HUES6 (cell line): ENCODE data around the gene NPM3.
"Not testable (repeated sequence)": the region's sequence is repeated elsewhere in the genome, so short reads cannot be mapped to it uniquely, and the experiment has no call there.

ENCODE experiments used
- H3K27ac ChIP-seq: 2 replicates; pipeline ENCODE4 v1.7.0; 2013; ENCODE audit warnings: low read depth, mild to moderate bottlenecking, low read length, inconsistent platforms
- H3K27me3 ChIP-seq: 2 replicates; pipeline ENCODE4 v1.6.1; 2013; ENCODE audit warnings: low read length; ENCODE audit not compliant: control insufficient read depth, insufficient read depth
- H3K36me3 ChIP-seq: 2 replicates; pipeline ENCODE4 v1.6.1; 2013; ENCODE audit warnings: low read length; ENCODE audit not compliant: control insufficient read depth, insufficient read depth
- H3K4me1 ChIP-seq: 2 replicates; pipeline ENCODE4 v1.6.1; 2013; ENCODE audit warnings: low read length; ENCODE audit not compliant: control insufficient read depth, insufficient read depth
- H3K4me3 ChIP-seq: 2 replicates; pipeline ENCODE4 v1.5.1; 2013; ENCODE audit warnings: low read depth, low read length
- H3K9ac ChIP-seq: one replicate; pipeline ENCODE4 v1.6.1; 2013; ENCODE audit warnings: mild to moderate bottlenecking, low read length
- H3K9me3 ChIP-seq: 2 replicates; pipeline ENCODE4 v1.6.1; 2013; ENCODE audit warnings: low read depth, low read length; ENCODE audit not compliant: control insufficient read depth, insufficient read depth

NPM3 gene

GRCh38 chr10:101793526-101793925 lies 10.3 kb upstream of the NPM3 start:
- Histone ChIP-seq H3K4me1 (no peaks in the 10 kb centered on the region), H3K4me3 (no peak overlapping the region), H3K9me3 (no peaks in the 10 kb centered on the region), H3K36me3 (peaks cover 98% of the 10 kb centered on the region), H3K27ac (no peak overlapping the region), H3K9ac (no peak overlapping the region), H3K27me3 (no peaks in the 10 kb centered on the region)

GRCh38 chr10:101789686-101790085 lies 6.4 kb upstream of the NPM3 start:
- Histone ChIP-seq H3K27me3 (no peaks in the 10 kb centered on the region), H3K9ac (no peak overlapping the region), H3K36me3 (peaks cover 96% of the 10 kb centered on the region), H3K9me3 (no peaks in the 10 kb centered on the region), H3K4me3 (no peak overlapping the region), H3K27ac (no peak overlapping the region), H3K4me1 (no peaks in the 10 kb centered on the region)

DNA sequence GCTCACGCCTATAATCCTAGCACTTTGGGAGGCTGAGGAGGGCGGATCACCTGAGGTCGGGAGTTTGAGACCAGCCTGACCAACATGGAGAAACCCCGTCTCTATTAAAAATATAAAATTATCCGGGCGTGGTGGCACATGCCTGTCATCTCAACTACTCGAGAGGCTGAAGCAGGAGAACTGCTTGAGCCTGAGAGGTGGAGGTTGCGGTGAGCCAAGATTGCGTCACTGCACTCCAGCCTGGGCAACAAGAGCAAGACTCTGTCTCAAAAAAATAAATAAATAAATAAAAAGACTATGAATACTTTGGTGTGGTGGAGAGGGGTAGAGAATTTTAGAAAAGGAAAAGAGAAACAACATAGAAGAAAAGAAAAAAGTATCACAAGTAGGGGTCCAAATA lies 6.0 kb upstream of the NPM3 start:
- H3K9me3 ChIP-seq, H3K9ac ChIP-seq, H3K4me1 ChIP-seq, H3K27me3 ChIP-seq, H3K4me3 ChIP-seq, H3K27ac ChIP-seq: not testable (repeated sequence)
- peaks cover 96% of the 10 kb centered on the region for H3K36me3 ChIP-seq

- peaks cover 69% of the 10 kb centered on the region for H3K36me3 ChIP-seq
- H3K9ac ChIP-seq: no peak overlapping the region
These were observed 2.6 kb upstream of the NPM3 start for GRCh38 chr10:101785801-101786200.

DNA sequence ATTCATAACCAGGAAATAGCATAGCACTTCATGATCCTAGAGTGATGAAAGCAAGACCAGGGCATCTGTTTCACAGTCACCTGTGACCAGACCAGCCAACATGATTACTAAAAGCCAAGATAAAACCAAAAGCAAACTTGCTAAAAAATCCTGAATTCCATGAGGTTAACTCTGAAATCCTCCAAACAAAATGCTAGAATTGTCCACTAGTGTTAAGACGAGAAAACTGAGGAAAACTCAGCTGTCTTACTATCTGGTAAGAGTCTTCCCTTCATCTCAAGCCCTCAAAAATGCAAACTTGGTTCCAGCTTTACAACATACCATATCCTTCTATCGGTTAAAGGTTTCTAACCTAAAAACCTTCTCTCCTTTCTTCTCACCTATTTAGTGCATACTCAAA lies 1.3 kb upstream of the NPM3 start:
- Histone ChIP-seq H3K36me3 (peaks cover 56% of the 10 kb centered on the region), H3K27me3 (no peaks in the 10 kb centered on the region), H3K9ac (no peak overlapping the region), H3K27ac (no peak overlapping the region), H3K9me3 (no peaks in the 10 kb centered on the region), H3K4me1 (peaks cover 33% of the 10 kb centered on the region), H3K4me3 (no peak overlapping the region)

More at GRCh38 chr10:101785801-101786200, 2.6 kb upstream of the NPM3 start:
- no peak overlapping the region for H3K4me3 ChIP-seq
- no peaks in the 10 kb centered on the region for H3K27me3 ChIP-seq
- no peak overlapping the region for H3K27ac ChIP-seq
- peaks cover 22% of the 10 kb centered on the region for H3K4me1 ChIP-seq
- no peaks in the 10 kb centered on the region for H3K9me3 ChIP-seq

DNA sequence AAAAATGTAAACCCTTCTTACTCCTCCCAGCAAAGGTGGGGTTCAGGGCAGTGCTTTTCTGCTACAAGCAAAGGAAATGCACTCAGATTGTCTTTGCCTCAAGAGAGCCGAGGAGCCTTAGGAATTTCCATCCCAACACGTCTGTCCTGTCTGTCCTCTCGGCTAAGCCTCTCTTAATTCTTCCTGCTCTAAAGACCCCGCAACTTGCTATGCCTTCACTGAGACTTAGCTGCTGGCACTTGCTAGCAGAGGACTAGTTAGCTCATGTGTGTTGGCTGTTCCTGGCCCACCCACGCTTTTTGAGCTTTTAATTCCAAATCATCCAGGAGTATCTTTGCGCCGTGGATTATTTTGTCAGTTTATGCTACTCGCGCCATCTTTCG lies 481 bp upstream of the NPM3 start:
- H3K9ac ChIP-seq: peak overlapping the region; percentile 96
- H3K27ac ChIP-seq: peak overlapping the region; percentile 91
- H3K36me3 ChIP-seq: peaks cover 48% of the 10 kb centered on the region

DNA sequence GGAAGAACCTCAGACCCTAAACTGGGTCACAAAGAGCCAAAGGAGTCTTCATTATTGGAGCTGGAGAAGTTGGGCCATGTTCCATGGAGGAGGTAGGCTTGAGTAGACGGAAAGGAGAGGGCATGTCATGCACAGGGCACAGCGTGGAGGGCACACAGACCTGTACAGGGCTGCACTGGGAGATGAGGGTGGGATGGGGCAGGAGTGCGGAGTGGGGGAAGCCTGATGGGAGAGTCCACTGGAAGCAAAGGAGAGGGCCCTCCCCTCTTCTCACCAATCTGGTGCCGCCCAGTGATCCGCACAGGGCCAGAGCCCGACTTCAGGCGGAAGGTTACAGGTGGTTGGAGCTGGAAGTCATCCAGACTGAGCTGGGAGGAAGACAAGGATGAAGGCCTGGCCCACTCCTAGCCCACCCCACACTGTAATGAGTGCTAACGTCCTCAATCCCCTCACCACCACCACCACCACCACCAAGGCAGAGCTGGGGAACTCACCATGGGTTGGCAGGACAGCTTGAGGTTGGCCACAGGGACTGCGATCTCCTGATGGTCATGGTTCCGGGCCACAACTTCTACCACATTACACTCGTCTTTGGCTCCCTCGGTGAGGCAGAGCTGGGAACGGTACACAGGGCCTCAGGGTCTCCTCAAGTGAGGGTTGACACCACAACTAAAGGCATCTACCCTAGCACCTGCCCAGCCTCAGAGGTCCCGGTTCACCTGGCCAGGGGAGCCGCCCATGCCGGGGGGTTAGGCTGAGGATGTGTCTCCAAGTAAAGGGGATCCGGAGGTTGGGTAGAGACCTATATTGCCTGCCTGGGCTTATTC lies 1.0 kb downstream of the NPM3 start:
- H3K27me3 ChIP-seq: peaks cover 22% of the 10 kb centered on the region
- peak overlapping the region; percentile 91; the same call in 1 of the 2 replicates for H3K27ac ChIP-seq
- peak overlapping the region; percentile 96 for H3K9ac ChIP-seq
- no peaks in the 10 kb centered on the region for H3K9me3 ChIP-seq
- H3K36me3 ChIP-seq: peaks cover 35% of the 10 kb centered on the region
- H3K4me1 ChIP-seq: peaks cover 47% of the 10 kb centered on the region
- peak overlapping the region; percentile 99 for H3K4me3 ChIP-seq

More for the DNA sequence above, 481 bp upstream of the NPM3 start:
- Histone ChIP-seq H3K9me3 (no peaks in the 10 kb centered on the region), H3K27me3 (peaks cover 7% of the 10 kb centered on the region; the same call in 1 of the 2 replicates), H3K4me3 (peak overlapping the region; percentile 99), H3K4me1 (peaks cover 33% of the 10 kb centered on the region)

GRCh38 chr10:101781655-101781983 lies 1.6 kb downstream of the NPM3 start:
- H3K9me3 ChIP-seq: no peaks in the 10 kb centered on the region
- H3K9ac ChIP-seq: peak overlapping the region; percentile 31
- peaks cover 28% of the 10 kb centered on the region for H3K27me3 ChIP-seq
- H3K4me3 ChIP-seq: peak overlapping the region; percentile 99; the same call in 1 of the 2 replicates
- H3K4me1 ChIP-seq: peaks cover 52% of the 10 kb centered on the region
- no peak overlapping the region for H3K27ac ChIP-seq
- H3K36me3 ChIP-seq: peaks cover 30% of the 10 kb centered on the region

DNA sequence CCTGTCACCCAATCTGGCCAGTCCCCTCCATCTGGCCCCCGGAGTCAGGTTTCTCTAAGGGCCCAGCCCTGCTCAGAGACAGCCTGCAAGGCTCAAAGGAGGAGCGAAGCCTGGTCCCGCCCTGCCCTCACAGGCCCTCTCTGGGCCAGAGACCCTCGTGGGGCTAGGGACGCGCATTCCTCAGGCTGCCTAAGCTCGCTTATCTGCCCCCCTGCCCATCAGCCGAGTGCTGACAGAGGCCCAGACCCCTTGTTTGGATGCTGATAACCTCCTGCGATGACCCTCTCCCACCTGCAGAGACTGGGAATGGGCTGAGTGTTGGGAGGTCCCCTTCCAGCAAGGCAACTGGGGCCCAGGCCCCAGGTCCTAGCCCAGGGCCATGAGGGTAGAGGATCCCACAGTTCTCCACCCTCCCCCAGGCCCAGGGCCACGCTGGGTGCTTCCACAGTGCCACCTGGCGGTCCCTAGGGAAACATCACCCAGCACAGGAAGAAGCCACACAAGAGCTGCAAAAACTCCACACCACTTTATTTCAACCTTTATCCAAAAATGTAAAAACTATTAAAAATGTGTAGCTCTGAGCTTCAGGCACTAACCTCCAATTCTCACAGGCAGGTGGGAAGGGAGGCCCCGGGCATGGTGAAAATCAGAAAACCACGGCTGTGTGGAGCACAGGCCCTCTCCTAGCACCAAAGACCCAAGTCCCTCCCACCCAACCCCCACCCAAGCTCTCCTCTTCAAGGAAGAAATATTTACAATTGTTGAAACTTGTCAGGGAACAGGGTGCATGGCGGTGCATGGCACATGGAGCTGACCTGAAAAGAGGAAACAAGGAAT lies 2.2 kb downstream of the NPM3 start:
- Histone ChIP-seq H3K27ac (peak overlapping the region; percentile 88; the same call in 1 of the 2 replicates), H3K4me3 (peak overlapping the region; percentile 99; the same call in 1 of the 2 replicates)

GRCh38 chr10:101780187-101780817 lies 2.9 kb downstream of the NPM3 start:
- H3K4me1 ChIP-seq: peaks cover 53% of the 10 kb centered on the region
- H3K9me3 ChIP-seq: no peaks in the 10 kb centered on the region
- peak overlapping the region; percentile 46 for H3K9ac ChIP-seq
- H3K36me3 ChIP-seq: peaks cover 16% of the 10 kb centered on the region
- H3K27ac ChIP-seq: peak overlapping the region; percentile 88; the same call in 1 of the 2 replicates
- H3K4me3 ChIP-seq: peak overlapping the region; percentile 58
- peaks cover 35% of the 10 kb centered on the region for H3K27me3 ChIP-seq

More for the DNA sequence above, 2.2 kb downstream of the NPM3 start:
- Histone ChIP-seq H3K36me3 (peaks cover 24% of the 10 kb centered on the region), H3K9ac (peak overlapping the region; percentile 46), H3K4me1 (peaks cover 53% of the 10 kb centered on the region), H3K27me3 (peaks cover 32% of the 10 kb centered on the region), H3K9me3 (no peaks in the 10 kb centered on the region)
